Thyroid gland (tissue), 4 donors: Measurements from ENCODE around the gene KIAA1755.

Experiments used
- POLR2A ChIP-seq, 2 donors: fragments of 450-650 bp; IDR thresholded peaks; one replicate each; pipeline ENCODE4 v1.6.1; 2017; ENCODE audit warnings: antibody characterized with exemption in 2 of 2, mild to moderate bottlenecking in 2 of 2, moderate library complexity in 1 of 2
- TF ChIP-seq, protein P1 (sequence below), 6 experiments: fragments of 200-600 bp in 3 of 6; fragments of 450-650 bp in 3 of 6; sonication (generic) in 3 of 6; IDR thresholded peaks; one replicate each; pipeline ENCODE4 v1.5.1; 2016 to 2019; ENCODE audit warnings: antibody characterized with exemption in 6 of 6, mild to moderate bottlenecking in 2 of 6, inconsistent platforms in 1 of 6, moderate library complexity in 1 of 6

DNA sequence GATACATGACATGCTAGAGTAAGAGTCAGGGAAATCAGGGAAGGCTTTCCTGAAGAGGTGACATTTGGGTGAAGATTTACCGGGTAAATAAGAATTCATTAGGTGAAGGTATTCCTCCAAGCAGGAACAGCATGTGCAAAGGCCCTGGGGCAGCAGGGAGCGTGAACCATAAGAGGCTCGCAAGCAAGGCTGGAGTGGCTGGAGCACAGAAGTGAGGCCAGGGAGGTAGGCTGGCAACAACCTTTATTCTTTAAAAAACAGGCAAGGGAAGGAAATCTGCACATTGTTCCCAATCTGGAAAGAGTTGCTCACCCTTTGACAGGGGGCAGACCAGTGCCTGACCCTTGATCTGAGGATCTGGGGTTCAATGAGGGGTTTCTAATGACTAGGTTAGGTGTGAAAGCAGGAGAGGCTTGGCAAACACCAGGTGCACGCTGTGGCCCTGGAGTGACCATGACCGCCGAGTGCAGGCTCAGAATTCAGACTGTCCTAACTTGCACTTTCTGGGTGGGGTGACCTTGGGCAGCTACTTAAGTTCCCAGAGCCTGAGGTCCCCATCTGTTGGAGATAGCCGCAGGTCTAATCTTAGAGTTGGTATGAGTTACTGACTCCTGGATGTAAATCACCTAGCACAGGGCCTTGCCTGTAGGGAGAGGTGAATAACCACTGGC lies 1.9 kb downstream of the KIAA1755 start:
- TF ChIP-seq, protein P1, sequence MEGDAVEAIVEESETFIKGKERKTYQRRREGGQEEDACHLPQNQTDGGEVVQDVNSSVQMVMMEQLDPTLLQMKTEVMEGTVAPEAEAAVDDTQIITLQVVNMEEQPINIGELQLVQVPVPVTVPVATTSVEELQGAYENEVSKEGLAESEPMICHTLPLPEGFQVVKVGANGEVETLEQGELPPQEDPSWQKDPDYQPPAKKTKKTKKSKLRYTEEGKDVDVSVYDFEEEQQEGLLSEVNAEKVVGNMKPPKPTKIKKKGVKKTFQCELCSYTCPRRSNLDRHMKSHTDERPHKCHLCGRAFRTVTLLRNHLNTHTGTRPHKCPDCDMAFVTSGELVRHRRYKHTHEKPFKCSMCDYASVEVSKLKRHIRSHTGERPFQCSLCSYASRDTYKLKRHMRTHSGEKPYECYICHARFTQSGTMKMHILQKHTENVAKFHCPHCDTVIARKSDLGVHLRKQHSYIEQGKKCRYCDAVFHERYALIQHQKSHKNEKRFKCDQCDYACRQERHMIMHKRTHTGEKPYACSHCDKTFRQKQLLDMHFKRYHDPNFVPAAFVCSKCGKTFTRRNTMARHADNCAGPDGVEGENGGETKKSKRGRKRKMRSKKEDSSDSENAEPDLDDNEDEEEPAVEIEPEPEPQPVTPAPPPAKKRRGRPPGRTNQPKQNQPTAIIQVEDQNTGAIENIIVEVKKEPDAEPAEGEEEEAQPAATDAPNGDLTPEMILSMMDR (IDR thresholded peaks at IDR 0.05), result no peak
- TF ChIP-seq POLR2A (IDR thresholded peaks at IDR 0.05), result no peak
